NCI-H2171 treated with DMSO at 0.1 percent for 48 hours (cell line): Measurements from ENCODE around the gene WDR74.
"Not testable (repeated sequence)": the region's sequence is repeated elsewhere in the genome, so short reads cannot be mapped to it uniquely, and the experiment has no call there.

Experiments used
- DNase-seq: peaks from one replicate; lab custom pipeline; 2025; lab: John Stamatoyannopoulos, UW

The WDR74 gene

GRCh38 chr11:62859281-62859703, 19.9 kb upstream of the WDR74 start:
- not testable (repeated sequence) for DNase-seq

- DNase-seq: no peak
Measured at GRCh38 chr11:62858201-62858600, 18.8 kb upstream of the WDR74 start.

- DNase-seq: no peak
Measured at GRCh38 chr11:62857541-62857982, 18.2 kb upstream of the WDR74 start.

- peak; percentile 71 for DNase-seq
Measured at GRCh38 chr11:62856333-62856895, 17.0 kb upstream of the WDR74 start.

- DNase-seq: peak; percentile 96
Measured at GRCh38 chr11:62855571-62856332, 16.4 kb upstream of the WDR74 start.

GRCh38 chr11:62854825-62855570, 15.6 kb upstream of the WDR74 start:
- peak; percentile 45 for DNase-seq

GRCh38 chr11:62854013-62854824, 14.8 kb upstream of the WDR74 start:
- no peak for DNase-seq

- DNase-seq: no peak
Measured at GRCh38 chr11:62853279-62853965, 14.0 kb upstream of the WDR74 start.

GRCh38 chr11:62852523-62853188, 13.3 kb upstream of the WDR74 start:
- DNase-seq: no peak

GRCh38 chr11:62851807-62852522, 12.6 kb upstream of the WDR74 start:
- peak; percentile 67 for DNase-seq

- no peak for DNase-seq
Measured at GRCh38 chr11:62850911-62851806, 11.8 kb upstream of the WDR74 start.

- no peak for DNase-seq
Measured at GRCh38 chr11:62847767-62848314, 8.5 kb upstream of the WDR74 start.

- no peak for DNase-seq
Measured at GRCh38 chr11:62846177-62846576, 6.8 kb upstream of the WDR74 start.

- no peak for DNase-seq
Measured at GRCh38 chr11:62844154-62844553, 4.8 kb upstream of the WDR74 start.

- no peak for DNase-seq
Measured at GRCh38 chr11:62843466-62843865, 4.1 kb upstream of the WDR74 start.

- DNase-seq: not testable (repeated sequence)
Measured at GRCh38 chr11:62842891-62843290, 3.5 kb upstream of the WDR74 start.

GRCh38 chr11:62842171-62842741, 2.9 kb upstream of the WDR74 start:
- DNase-seq: no peak

- peak; percentile 100 for DNase-seq
Measured at GRCh38 chr11:62841361-62842170, 2.2 kb upstream of the WDR74 start.
